Measurements from ENCODE around the gene ME3. TPM values are rescaled to one million over a fixed set of nuclear protein-coding genes. Genes with fewer than 3 reads are reported as not detected.

Gene ME3
- total and polyA plus RNA-seq, 4 donors = 1.4 to 7.2 (median 2.3) TPM

- H3K27me3 ChIP-seq (ENCODE audit: control insufficient read depth in 4 of 4, insufficient read depth in 4 of 4, low read length in 3 of 4) = no peaks in the 10 kb centered on the region
- no peak overlapping the region for H3K9ac ChIP-seq (ENCODE audit: low read depth in 1 of 2, low read length in 2 of 2)
- H3K4me1 ChIP-seq (ENCODE audit: control insufficient read depth in 4 of 4, insufficient read depth in 4 of 4, low read length in 3 of 4) = no peaks in the 10 kb centered on the region
- no peaks in the 10 kb centered on the region for H3K36me3 ChIP-seq (ENCODE audit: control insufficient read depth in 4 of 4, insufficient read depth in 3 of 4, low read depth in 1 of 4, low read length in 3 of 4)
- TF ChIP-seq RAD21 (IDR thresholded peaks at IDR 0.05) (peak in 1 of 2 donors; percentile 22), NR2F2 (IDR thresholded peaks at IDR 0.05) (peak; percentile 76), SP1 (IDR thresholded peaks at IDR 0.05) (peak; percentile 27), FOXA1 (IDR thresholded peaks at IDR 0.05) (no peak), TAF1 (conservative IDR thresholded peaks at IDR 0.05) (no peak), YY1 (IDR thresholded peaks at IDR 0.05) (no peak), EGR1 (IDR thresholded peaks at IDR 0.05; ENCODE audit: low read depth in 2 of 2) (no peak), RXRA (IDR thresholded peaks at IDR 0.05) (peak; percentile 66 to 70), REST (IDR thresholded peaks at IDR 0.05) (no peak)
- no peaks in the 10 kb centered on the region for H3K9me3 ChIP-seq (ENCODE audit: control insufficient read depth in 4 of 4, low read length in 3 of 4)
- no peak overlapping the region for H3K4me3 ChIP-seq (ENCODE audit: low read depth in 1 of 3, low read length in 3 of 3)
- 82% methylated on average over 7 of the region's 7 CpGs for WGBS
- H3K27ac ChIP-seq (ENCODE audit: low read depth in 1 of 2, low read length in 2 of 2) = peak overlapping the region; percentile 37 to 49
- no peak for DNase-seq (ENCODE audit: low spot score)
These were observed 43.2 kb downstream of the ME3 start for GRCh38 chr11:86629045-86629706.

GRCh38 chr11:86627776-86628455, 44.5 kb downstream of the ME3 start:
- peak overlapping the region; percentile 8 to 20 for H3K27ac ChIP-seq (ENCODE audit: low read depth in 1 of 2, low read length in 2 of 2)
- no peak overlapping the region for H3K4me3 ChIP-seq (ENCODE audit: low read depth in 1 of 3, low read length in 3 of 3)
- H3K36me3 ChIP-seq (ENCODE audit: control insufficient read depth in 4 of 4, insufficient read depth in 3 of 4, low read depth in 1 of 4, low read length in 3 of 4) = no peaks in the 10 kb centered on the region
- H3K9ac ChIP-seq (ENCODE audit: low read depth in 1 of 2, low read length in 2 of 2) = no peak overlapping the region
- no peak for DNase-seq (ENCODE audit: low spot score)
- no peaks in the 10 kb centered on the region for H3K4me1 ChIP-seq (ENCODE audit: control insufficient read depth in 4 of 4, insufficient read depth in 4 of 4, low read length in 3 of 4)
- no peaks in the 10 kb centered on the region for H3K27me3 ChIP-seq (ENCODE audit: control insufficient read depth in 4 of 4, insufficient read depth in 4 of 4, low read length in 3 of 4)
- TF ChIP-seq ATF3 (IDR thresholded peaks at IDR 0.05) (no peak), RAD21 (IDR thresholded peaks at IDR 0.05) (no peak), SP1 (IDR thresholded peaks at IDR 0.05) (no peak), REST (IDR thresholded peaks at IDR 0.05) (no peak), ZBTB33 (IDR thresholded peaks at IDR 0.05) (no peak), RXRA (IDR thresholded peaks at IDR 0.05) (no peak), CTCF (IDR thresholded peaks at IDR 0.05; ENCODE audit: low read depth, low read length, missing input control) (no peak), TAF1 (conservative IDR thresholded peaks at IDR 0.05) (no peak), NR2F2 (IDR thresholded peaks at IDR 0.05) (no peak), YY1 (IDR thresholded peaks at IDR 0.05) (no peak), MAX (IDR thresholded peaks at IDR 0.05) (no peak), GABPA (IDR thresholded peaks at IDR 0.05 in 1 of 2, conservative IDR thresholded peaks at IDR 0.05 in 1 of 2) (no peak), FOXA1 (IDR thresholded peaks at IDR 0.05) (no peak), FOXA2 (IDR thresholded peaks at IDR 0.05) (no peak), HNF4G (IDR thresholded peaks at IDR 0.05) (no peak), JUND (IDR thresholded peaks at IDR 0.05) (no peak), HNF4A (conservative IDR thresholded peaks at IDR 0.05) (no peak), EGR1 (IDR thresholded peaks at IDR 0.05; ENCODE audit: low read depth in 2 of 2) (no peak)
- no peaks in the 10 kb centered on the region for H3K9me3 ChIP-seq (ENCODE audit: control insufficient read depth in 4 of 4, low read length in 3 of 4)
- WGBS = 92% methylated on average over 7 of the region's 7 CpGs

Data from liver (tissue), 9 donors.